ENCODE data around the gene KRT76. TPM values are rescaled to one million over a fixed set of nuclear protein-coding genes. Genes with fewer than 3 reads are reported as not detected.

The KRT76 gene
- total and polyA plus RNA-seq, 2 donors (not counting 1 experiment from before 2014, with no cell fraction given), result not detected

GRCh38 chr12:52741375-52742195 lies 35.6 kb downstream of the KRT76 start:
- Mint-ChIP-seq H3K27me3 (peaks cover 38% of the 10 kb centered on the region), H3K4me1 (no peaks in the 10 kb centered on the region), H3K27ac (no peak overlapping the region), H3K4me3 (no peak overlapping the region), H3K9me3 (ENCODE audit: insufficient read depth) (no peaks in the 10 kb centered on the region)
- H3K4me3 ChIP-seq (ENCODE audit: control extremely low read depth in 1 of 5, extremely low read depth in 1 of 5, insufficient read depth in 1 of 5, low read depth in 2 of 5, low read length in 4 of 5), result no peak overlapping the region
- TF ChIP-seq EZH2 (IDR thresholded peaks at IDR 0.05; ENCODE audit: borderline replicate concordance, insufficient read depth, low read depth, low read length, poor library complexity, severe bottlenecking) (no peak), CTCF (IDR thresholded peaks at IDR 0.05) (no peak)
- no peaks in the 10 kb centered on the region for H3K4me1 ChIP-seq (ENCODE audit: control insufficient read depth in 2 of 2, insufficient read depth in 2 of 2, low read length in 2 of 2)
- no peaks in the 10 kb centered on the region for H4K20me1 ChIP-seq (ENCODE audit: control insufficient read depth, insufficient read depth, low read length, poor library complexity, severe bottlenecking)
- no peak overlapping the region for H3K4me2 ChIP-seq (replicated peaks; ENCODE audit: low read depth, low read length, poor library complexity, severe bottlenecking)
- no peak overlapping the region for H2AFZ ChIP-seq (ENCODE audit: insufficient read depth, low read depth, low read length, poor library complexity, severe bottlenecking)
- intact Hi-C loops (cut with micrococcal nuclease), result no loop called here
- H3K27me3 ChIP-seq (replicated peaks in 1 of 4; ENCODE audit: control extremely low read depth in 1 of 4, control insufficient read depth in 3 of 4, insufficient read depth in 4 of 4, low read length in 3 of 4), result peaks cover 0 to 10% (median 0%) of the 10 kb centered on the region in 4 experiments
- no peaks in the 10 kb centered on the region for H3K79me2 ChIP-seq (ENCODE audit: control insufficient read depth, insufficient read depth, low read length)
- POLR2A ChIA-PET, result no interaction called here
- H3K9me3 ChIP-seq (ENCODE audit: control extremely low read depth in 1 of 3, control insufficient read depth in 2 of 3, insufficient read depth in 1 of 3, low read length in 2 of 3), result peaks cover 0 to 10% (median 0%) of the 10 kb centered on the region in 3 donors
- WGBS (ENCODE audit: insufficient coverage), result 32% methylated on average over 11 of the region's 16 CpGs
- no peaks in the 10 kb centered on the region for H3K36me3 ChIP-seq (replicated peaks in 1 of 2; ENCODE audit: control extremely low read depth in 1 of 2, control insufficient read depth in 1 of 2, extremely low read depth in 1 of 2, insufficient read depth in 2 of 2, low read length in 1 of 2)
- DNase-seq, result peak; percentile 14
- CTCF ChIA-PET, result no interaction called here
- no peak for ATAC-seq (ENCODE audit: low read depth)
- no peak overlapping the region for H3K9ac ChIP-seq (ENCODE audit: low read length)
- H3K27ac ChIP-seq (ENCODE audit: low read length in 2 of 2), result no peak overlapping the region

- no peak overlapping the region for H3K27ac Mint-ChIP-seq
- H3K79me2 ChIP-seq (ENCODE audit: control insufficient read depth, insufficient read depth, low read length), result no peaks in the 10 kb centered on the region
- no peak overlapping the region for H3K4me3 Mint-ChIP-seq
- no peak for ATAC-seq (ENCODE audit: low read depth)
- H3K9ac ChIP-seq (ENCODE audit: low read length), result no peak overlapping the region
- ChIA-PET POLR2A (no interaction called here), CTCF (no interaction called here)
- H3K4me3 ChIP-seq (ENCODE audit: control extremely low read depth in 1 of 5, extremely low read depth in 1 of 5, insufficient read depth in 1 of 5, low read depth in 2 of 5, low read length in 4 of 5), result no peak overlapping the region
- no peaks in the 10 kb centered on the region for H3K36me3 ChIP-seq (replicated peaks in 1 of 2; ENCODE audit: control extremely low read depth in 1 of 2, control insufficient read depth in 1 of 2, extremely low read depth in 1 of 2, insufficient read depth in 2 of 2, low read length in 1 of 2)
- H3K27ac ChIP-seq (ENCODE audit: low read length in 2 of 2), result no peak overlapping the region
- no peaks in the 10 kb centered on the region for H4K20me1 ChIP-seq (ENCODE audit: control insufficient read depth, insufficient read depth, low read length, poor library complexity, severe bottlenecking)
- H3K9me3 ChIP-seq (ENCODE audit: control extremely low read depth in 1 of 3, control insufficient read depth in 2 of 3, insufficient read depth in 1 of 3, low read length in 2 of 3), result peaks cover 0 to 10% (median 0%) of the 10 kb centered on the region in 3 donors
- no peaks in the 10 kb centered on the region for H3K9me3 Mint-ChIP-seq (ENCODE audit: insufficient read depth)
- H3K27me3 ChIP-seq (replicated peaks in 1 of 4; ENCODE audit: control extremely low read depth in 1 of 4, control insufficient read depth in 3 of 4, insufficient read depth in 4 of 4, low read length in 3 of 4), result peaks cover 0 to 10% (median 0%) of the 10 kb centered on the region in 4 experiments
- intact Hi-C loops (cut with micrococcal nuclease), result no loop called here
- no peaks in the 10 kb centered on the region for H3K4me1 Mint-ChIP-seq
- no peak overlapping the region for H3K4me2 ChIP-seq (replicated peaks; ENCODE audit: low read depth, low read length, poor library complexity, severe bottlenecking)
- H2AFZ ChIP-seq (ENCODE audit: insufficient read depth, low read depth, low read length, poor library complexity, severe bottlenecking), result no peak overlapping the region
- no peak for TF ChIP-seq EZH2 (IDR thresholded peaks at IDR 0.05; ENCODE audit: borderline replicate concordance, insufficient read depth, low read depth, low read length, poor library complexity, severe bottlenecking)
- DNase-seq, result no peak
- peaks cover 41% of the 10 kb centered on the region for H3K27me3 Mint-ChIP-seq
- H3K4me1 ChIP-seq (ENCODE audit: control insufficient read depth in 2 of 2, insufficient read depth in 2 of 2, low read length in 2 of 2), result no peaks in the 10 kb centered on the region
Measured at GRCh38 chr12:52740584-52740983, 36.6 kb downstream of the KRT76 start.
